GM18858 (cell line): ENCODE results near the gene SLC37A1.

Experiments used
- ATAC-seq: cut with Tn5 transposase; IDR thresholded peaks from one replicate; pipeline ENCODE4 v1.9.1; 2021; ENCODE audit not compliant: unreplicated experiment

SLC37A1 gene

GRCh38 chr21:42630626-42631025, 117.0 kb downstream of the SLC37A1 start:
- ATAC-seq = no peak
